GM18499 (cell line): ENCODE data around the gene FBXO30.

ENCODE experiments used
- ATAC-seq: cut with Tn5 transposase; IDR thresholded peaks from one replicate; pipeline ENCODE4 v1.9.1; 2021; ENCODE audit warnings: moderate number of reproducible peaks; ENCODE audit not compliant: insufficient read depth, unreplicated experiment

FBXO30 gene

DNA sequence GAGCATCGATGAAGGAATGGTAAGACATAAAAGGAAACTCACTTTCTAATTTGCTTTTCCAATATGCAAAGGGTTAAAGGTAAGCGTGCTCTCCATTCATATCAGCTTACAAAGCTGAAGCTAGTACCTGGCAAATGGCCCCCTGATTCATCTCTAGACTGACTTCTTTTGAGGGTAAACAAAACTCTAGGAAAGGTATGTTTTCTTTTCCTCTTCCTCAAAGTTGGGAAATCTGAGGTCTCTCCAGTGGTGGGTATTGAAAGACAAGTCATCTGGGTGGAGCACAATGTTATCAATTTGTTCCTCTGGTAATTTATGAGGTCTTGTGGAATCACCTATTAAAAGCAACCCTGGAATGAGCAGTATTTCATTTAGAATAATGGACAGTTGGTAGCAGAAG, 7.9 kb upstream of the FBXO30 start:
- ATAC-seq = no peak

DNA sequence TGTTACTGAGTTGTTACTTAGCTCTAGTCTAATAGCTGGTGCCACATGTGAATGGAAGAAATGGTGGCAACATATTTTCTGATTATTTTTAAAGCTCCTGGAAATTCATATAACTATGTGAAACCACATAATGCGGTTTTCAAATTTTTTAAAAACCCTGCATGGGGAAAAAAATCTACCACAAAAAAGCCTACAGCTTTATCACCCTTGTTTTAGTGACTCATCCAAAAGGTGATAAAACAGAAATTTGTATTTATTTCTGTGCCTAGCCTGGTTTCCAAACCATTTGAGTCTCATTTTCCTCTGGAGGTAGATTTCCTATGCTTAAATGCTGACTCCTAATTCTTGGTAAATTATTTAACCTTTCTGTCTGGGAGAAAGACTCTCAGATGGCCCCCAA, 5.4 kb upstream of the FBXO30 start:
- ATAC-seq = no peak

DNA sequence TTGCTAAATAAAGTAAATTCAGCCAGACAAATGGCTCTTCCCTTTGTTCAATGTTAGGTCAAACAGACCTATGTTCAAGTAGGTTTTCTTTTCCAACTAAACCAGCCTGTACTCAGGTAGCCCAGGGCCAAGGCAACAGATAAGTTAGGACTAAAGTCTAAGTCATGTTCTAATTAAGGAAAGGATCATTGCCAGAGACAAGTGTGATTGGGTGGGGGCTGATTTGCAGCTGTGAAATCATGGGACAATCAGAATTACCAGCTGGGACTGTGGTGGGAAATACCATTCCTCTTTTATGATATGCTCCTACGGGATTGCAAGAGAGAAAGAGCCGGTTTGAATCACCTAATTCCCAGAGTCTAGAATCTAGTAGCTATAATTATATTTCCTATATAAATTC, 4.2 kb upstream of the FBXO30 start:
- ATAC-seq = no peak

DNA sequence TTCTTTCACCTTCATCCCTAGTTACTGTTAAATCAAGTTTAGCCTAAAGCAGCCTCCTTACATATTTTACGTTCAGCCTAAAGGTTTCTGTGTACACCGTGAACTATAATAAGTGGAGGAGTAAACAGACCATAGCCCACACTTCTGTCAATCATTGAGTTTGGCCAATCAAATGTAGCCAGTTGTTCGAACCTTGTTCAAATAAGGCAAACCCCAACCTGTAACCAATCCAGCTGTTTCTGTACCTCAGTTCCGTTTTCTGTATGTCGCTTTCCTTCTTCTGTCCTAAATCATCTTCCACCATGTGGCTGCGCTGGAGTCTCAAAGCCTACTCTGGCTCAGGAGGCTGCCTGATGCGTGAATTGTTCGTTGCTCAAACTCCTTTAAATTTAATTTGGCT, 1.8 kb upstream of the FBXO30 start:
- no peak for ATAC-seq

DNA sequence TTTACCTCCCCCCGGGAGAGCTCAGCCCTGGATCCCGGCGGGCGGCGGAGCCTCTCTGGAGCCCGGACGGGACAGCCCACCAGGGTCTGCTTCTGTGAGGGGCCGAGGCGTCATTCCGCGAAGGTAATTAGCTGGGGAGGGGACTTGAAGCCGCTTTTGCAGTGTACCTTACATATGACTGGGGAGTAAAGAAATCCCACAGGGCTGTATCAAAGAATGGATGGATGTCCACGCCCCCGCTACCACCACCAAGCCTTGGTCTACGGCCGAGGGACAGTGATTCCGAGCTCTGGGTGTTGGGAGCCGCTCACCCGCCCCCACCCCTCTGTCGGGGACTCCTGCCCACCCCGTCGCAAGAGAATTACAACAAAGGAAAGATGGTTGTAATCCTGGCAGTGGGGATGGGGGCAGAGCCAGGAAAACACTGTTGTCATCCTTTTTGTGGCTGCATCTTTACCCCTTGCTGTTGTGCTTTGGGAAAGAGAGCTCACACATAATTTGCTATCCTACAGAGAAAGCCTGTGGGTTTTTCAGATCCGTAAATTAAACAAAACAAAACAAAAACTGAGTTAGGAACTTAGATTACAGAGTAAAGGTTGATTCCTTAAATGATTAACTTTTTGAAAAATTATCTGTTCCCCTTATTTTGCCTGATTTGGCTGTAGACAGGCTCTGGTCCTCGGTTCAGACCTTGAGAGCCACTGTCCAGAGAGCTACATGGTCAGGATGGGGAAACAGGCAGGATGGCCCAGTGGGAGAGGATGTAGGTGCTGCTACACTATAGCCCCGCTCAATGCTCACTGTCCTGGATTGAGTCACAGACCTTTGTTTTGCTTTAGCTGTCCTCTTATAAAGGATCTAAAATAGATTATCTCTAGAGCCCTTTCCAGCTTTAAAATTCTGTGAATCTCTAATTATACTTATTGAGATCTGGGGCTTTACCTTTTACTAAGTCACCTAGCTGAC, 997 bp upstream of the FBXO30 start:
- ATAC-seq = peak; percentile 0

DNA sequence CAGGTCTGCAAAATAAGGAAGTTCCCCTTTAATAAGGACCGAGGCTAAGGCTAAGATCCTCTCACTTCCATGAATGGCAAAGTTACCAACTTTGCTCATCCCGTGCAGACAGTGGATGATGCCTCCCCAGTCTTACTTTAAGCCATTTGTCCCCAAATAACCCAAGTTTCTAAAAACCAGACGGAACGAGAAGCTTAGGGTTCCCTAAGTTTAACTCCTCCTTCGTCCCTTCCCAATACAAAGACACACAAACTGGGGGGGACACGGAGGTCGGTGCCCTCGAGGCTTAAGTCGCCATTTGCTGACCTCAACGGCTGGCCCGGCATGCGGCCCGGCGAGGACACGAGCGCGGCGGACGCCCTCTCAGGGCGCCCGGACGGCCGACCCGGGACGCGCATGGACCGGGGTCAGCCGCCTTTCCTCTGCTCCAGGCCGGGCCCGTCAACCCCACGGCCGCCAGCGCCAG, 527 bp downstream of the FBXO30 start:
- ATAC-seq = peak; percentile 10

DNA sequence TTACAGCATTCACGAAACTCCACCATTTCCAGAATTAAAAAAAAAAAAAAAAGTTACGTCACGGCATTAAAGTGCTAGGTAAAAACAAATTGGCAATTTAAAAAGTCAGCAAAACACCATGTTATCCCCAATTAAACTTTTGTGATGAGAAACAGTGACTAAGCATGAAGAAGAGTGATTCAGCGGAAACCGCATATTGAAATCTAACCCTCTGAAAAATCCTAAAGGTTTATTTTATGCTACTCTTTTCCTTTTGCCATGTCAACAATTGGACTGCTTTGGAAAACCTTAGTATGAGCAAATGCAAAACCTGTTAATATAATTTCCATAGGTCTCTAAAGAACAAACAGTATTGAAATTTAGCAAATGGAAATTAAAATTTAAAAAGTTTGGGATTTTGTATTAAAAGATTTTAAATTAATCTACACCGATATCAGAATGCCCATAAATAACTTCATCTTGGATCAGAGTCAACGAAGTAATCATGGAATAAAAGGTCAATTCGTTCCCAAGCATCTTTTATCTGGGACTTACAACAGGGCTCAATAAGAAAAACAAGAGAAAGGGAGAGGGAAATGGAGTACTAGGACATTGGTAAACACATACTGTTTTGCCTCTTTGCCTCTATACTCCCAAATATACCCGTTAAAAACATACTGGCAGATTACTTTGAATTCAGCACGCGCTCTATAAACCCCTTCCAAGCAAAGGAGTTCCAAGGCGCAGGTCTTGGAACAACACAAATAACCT, 1.1 kb downstream of the FBXO30 start:
- ATAC-seq = peak; percentile 5

DNA sequence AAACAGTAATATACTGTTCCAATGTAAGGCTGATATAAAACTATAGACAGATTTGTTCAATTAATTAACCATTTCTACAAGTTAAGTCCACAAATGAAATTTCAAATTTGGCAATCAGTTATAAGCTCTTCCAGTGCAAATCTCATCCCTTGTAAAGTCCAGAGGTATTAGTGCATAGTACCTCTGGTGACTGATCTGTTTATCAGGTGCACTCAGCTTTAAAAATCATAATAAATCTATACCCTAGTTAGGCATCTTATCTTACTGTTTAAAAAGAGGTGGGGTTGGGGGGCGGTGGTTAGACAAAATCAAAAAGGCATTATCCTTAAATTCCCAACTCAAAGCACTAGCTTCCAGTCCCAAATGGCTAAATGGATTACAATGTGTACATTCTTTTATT, 2.9 kb downstream of the FBXO30 start:
- ATAC-seq = no peak

DNA sequence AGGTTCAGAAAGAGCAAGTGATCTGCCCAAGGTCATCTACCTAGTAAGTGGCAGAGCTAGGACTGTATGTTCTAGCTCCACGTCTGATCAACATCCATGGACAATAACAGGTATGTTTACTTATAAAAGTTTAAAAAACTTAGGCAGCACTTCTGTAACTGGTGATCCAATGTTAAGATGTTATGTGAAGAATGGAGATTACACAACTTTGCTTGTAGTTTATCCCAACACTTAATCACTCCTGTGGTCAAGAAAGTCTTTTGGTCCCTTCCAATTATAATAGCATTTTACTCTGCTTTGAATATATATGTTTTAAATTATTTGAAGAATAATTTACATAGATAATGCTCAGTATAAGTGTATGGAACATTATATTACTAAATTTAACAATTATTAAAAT, 4.8 kb downstream of the FBXO30 start:
- ATAC-seq = no peak

DNA sequence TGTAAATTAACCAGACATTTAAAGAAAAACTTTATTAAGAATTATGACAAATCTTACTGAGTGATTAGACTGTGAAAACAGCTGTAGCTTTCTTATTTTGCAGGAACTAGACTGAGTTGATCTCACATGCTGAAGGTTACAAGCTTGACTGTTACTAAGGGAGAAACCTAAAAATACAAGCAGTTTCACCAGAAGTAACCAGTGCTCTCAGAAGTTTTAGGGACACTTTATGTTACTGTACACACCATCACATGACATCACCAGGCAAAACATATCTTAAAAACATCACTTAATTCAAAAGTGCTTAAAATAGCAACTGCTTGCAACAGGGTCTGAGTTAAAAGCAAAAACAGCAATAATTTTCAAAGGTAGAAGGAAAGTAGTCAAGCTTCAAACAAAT, 5.4 kb downstream of the FBXO30 start:
- ATAC-seq = peak; percentile 74

DNA sequence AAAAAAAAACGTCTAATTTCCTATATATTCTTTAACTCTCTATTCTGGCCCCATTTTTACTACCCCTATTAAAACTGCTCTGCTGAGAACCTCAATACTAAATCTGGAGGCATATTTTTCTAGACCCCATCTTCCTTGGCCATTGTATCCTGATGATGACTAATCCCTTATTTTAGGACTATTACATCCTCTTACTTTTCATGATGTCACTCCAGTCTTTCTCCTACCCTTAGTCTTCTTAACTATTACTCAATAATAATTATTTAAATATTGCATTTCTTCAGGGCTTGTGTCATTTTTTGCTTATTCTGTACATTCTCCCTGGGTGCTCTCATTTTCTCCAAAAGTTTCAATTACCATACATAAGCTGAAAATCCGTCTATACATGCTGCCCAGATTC, 6.4 kb downstream of the FBXO30 start:
- no peak for ATAC-seq

DNA sequence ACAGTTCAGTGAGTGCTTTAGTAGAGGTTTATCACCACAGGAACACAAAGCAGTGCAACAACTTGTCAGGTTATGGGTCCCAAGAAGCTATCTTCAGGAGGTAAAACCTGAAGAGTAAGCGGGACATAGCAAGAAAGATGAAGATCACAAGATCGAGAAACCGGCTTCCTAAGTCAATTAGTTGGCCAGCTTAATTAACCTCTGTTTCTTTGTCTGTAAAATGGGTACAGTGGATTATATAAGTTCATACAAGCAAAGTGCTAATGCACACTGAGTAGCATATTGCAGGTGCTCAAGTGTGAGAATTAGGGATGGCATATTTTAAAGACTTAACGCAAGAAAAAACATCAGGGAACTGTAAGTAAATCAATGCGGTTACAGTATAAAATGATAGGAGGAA, 12.5 kb downstream of the FBXO30 start:
- ATAC-seq = no peak

DNA sequence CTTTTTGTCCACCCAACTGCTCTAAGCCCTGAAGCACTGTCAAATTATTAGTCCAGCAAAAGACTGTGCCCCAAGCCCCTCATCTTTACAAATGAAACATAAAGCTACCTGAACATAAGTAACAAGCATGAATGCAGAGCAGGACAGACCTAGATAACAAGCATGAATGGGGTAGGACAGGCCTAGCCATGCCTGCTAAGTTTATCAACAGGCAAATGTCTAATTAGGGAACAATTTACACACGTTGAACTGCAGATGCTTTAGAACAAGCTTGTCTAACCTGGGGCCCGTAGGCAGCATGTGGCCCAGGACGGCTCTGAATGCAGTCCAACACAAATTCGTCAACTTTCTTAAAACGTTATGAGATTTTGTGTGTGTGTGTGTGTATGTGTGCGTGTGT, 13.6 kb downstream of the FBXO30 start:
- no peak for ATAC-seq

DNA sequence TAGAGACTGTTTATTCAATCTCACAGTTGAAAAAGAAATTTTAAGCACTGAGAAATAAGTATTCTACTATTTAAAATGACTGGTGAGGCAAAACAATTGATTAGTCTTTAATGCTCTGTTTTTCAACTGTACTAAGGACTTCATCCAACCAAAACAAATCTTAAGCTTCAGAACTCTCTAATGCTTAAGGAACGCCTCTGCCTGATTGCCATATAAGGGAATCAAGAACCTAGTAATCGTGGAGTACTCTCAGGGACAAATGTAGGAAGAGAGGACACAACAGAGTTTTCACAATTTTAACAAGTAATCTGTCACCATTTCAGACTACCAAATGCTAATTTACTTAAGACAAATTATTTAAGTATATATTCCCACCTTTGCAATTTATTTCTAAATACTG, 16.1 kb downstream of the FBXO30 start:
- no peak for ATAC-seq

DNA sequence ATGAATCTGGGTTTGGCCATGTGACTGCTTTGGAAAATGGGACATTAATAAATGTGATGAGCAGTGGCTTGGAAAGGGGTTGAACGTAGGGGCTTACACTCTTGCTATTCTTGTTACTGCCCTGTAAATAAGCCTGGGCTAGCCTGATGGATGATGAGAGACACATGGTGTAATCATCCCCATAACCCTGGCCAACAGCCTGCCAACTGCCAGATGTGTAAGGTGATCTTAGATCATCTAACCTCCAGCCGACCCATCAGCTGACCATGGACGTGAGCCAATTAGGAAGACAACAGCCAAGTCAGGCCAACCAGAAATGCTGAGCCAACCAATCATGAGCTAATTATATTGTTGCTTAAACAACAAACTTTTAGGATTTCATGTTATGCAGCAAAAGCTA, 25.2 kb downstream of the FBXO30 start:
- ATAC-seq = no peak

DNA sequence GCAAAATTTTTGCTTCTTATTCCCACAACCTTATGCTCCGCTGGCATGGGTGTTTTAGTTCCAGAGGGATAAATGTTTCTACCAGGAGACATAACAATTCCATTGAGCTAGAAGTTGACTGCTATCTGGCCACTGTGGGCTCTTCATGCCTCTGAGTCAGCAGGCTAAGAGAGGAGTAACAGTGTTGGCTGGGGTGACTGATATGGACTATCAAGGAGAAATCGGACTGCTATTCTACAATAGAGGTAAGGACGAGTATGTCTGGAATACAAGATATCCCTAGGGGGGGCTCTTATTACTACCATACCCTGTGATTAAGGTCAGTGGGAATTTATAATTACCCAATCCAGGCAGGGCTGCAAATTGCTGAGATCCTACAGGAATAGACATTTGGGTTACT, 26.9 kb downstream of the FBXO30 start:
- no peak for ATAC-seq

DNA sequence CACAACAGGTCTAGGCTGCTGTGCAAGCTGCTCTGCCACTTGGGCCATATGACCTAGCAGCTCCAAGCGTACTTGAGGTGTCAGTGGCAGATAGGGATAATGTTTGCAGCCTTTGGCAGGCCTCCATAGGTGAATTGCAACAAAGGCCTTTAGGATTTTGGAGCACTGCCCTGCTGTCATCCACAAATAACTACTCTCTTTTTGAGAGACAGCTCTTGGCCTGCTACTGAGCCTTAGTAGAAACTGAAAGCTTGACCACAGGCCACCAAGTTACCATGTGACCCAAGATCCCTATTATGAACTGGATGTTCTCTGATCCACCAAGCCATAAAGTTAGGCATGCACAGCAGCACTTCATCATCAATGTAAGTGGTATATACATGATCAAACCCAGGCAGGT, 29.9 kb downstream of the FBXO30 start:
- ATAC-seq = peak; percentile 67

DNA sequence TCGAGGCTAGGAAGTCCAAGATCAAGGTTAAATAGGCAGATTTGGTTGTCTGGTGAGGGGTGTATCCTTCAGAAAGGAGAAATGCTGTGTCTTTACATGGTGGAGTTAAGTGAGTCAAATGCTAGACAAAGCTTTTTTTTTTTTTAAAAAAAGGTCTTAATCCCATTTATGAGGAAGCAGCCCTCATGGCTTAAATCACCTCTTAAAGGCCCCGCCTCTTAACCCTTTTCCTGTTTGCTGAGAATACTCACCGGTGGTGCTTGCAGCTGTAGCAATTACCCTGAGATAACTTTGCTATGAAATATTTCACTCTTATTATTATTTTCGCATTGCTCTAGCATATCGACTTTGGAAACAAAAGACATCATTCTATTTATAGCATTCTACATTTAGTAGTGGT, 30.8 kb downstream of the FBXO30 start:
- ATAC-seq = no peak

DNA sequence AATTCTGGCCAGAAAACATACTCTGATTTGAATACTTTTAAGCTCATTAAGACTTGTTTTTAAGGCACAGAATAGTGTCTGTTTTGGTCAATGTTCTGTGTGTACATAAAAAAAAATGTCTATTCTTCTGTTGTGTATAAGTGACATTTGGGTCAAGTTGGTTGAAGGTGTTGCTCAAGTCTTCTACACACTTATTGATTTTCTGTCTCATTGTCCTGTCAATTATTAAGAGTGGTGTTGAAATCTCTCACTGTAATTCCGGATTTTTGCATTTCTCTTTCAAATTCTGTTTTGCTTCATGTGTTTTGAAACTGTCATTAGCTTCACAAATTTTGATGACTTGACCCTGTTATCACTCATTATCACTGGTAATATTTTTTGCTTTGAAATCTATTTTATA, 41.7 kb downstream of the FBXO30 start:
- no peak for ATAC-seq

DNA sequence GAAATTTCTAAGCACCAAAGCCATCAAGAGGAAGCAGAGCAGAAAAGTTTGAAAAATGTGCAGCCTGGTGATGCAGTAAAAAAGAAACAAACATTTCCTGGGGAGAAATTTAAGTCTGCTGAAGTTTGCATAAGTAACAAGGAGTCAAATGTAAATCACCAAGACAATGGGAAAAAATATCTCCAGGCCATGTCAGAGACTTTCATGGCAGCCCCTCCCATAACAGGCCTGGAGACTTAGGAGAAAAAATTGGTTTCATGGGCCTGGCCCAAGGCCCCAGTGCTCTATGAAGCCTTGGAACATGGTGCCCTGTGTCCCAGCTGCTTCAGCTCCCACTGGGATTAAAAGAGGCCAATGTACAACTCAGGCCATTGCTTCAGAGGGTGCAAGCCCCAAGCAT, 49.1 kb downstream of the FBXO30 start:
- no peak for ATAC-seq

DNA sequence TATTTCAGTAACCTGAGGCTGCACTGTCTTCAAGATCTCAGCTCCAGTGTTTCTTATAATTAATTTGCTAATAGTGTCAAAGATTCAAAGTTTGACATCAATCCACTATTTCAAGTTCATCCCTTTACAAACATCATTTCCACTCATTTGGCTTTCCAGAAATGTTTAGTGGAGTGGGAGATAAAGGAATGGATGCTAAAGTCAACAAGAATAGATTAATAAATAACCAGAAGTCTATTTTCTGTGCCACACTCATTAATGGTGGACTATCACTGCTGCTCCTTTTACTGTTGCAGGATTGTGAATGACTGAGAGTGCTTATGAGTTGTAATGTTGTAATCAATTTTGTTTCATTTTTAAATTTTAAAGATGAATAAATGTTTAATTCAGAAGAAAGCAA, 50.9 kb downstream of the FBXO30 start:
- no peak for ATAC-seq

DNA sequence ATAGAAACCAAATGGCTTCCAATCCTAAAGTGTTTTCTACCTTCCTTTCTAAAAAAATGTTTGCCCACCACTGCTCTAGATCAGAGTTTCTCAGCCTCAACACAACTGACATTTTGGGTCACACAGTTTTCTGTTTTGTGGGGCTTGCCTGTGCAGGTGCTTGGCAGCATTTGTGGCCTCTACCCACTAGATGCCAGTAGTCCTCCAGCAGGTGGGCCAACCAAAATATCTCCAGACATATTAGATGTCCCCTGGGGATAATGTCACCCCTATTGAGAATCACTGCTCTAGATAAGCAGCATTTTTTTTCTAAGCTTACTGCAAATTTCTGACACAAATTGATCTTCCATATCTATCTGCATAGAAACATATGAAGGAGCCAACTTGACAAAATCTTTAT, 53.0 kb downstream of the FBXO30 start:
- no peak for ATAC-seq
